PC-9 (cell line): Measurements from ENCODE around the gene ACCS.

Source experiments
- EZH2 ChIP-seq: fragments of 200-600 bp; sonication (generic); IDR thresholded peaks from 2 replicates; pipeline ENCODE4 v1.8.0; 2017; ENCODE audit warnings: antibody characterized with exemption, low read depth
- TF ChIP-seq, protein P1 (sequence below): fragments of 200-600 bp; sonication (generic); conservative IDR thresholded peaks from 2 replicates; pipeline ENCODE4 v1.6.1; 2017; ENCODE audit warnings: mixed run types, antibody characterized with exemption, mild to moderate bottlenecking, moderate library complexity

DNA sequence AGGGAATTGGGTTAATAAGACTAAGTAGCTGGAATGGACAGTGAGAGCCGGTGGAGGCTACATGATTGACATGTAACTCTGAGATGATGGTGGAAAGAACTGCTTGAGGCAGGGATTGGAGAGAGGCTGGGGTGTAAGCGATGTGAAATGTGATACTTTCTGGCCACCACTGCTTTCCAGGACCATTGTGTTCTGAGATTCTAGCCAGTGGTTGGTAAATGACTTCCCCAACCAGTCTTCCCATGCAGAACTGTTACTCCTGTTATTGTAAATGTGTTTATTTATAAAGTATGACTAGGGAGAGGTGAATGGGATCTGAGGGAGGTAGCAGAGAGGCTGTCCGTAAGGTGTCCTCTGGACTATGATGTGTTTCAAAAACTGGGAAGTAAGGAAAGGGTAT lies 47.5 kb downstream of the ACCS start:
- TF ChIP-seq, protein P1, sequence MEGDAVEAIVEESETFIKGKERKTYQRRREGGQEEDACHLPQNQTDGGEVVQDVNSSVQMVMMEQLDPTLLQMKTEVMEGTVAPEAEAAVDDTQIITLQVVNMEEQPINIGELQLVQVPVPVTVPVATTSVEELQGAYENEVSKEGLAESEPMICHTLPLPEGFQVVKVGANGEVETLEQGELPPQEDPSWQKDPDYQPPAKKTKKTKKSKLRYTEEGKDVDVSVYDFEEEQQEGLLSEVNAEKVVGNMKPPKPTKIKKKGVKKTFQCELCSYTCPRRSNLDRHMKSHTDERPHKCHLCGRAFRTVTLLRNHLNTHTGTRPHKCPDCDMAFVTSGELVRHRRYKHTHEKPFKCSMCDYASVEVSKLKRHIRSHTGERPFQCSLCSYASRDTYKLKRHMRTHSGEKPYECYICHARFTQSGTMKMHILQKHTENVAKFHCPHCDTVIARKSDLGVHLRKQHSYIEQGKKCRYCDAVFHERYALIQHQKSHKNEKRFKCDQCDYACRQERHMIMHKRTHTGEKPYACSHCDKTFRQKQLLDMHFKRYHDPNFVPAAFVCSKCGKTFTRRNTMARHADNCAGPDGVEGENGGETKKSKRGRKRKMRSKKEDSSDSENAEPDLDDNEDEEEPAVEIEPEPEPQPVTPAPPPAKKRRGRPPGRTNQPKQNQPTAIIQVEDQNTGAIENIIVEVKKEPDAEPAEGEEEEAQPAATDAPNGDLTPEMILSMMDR = no peak
- no peak for TF ChIP-seq EZH2
